NCI-H1092 (cell line): ENCODE results near the gene USP46.

Experiments used
- DNase-seq: peaks from one replicate; lab custom pipeline; 2025; lab: John Stamatoyannopoulos, UW

USP46 gene

GRCh38 chr4:52659001-52659721 is at the start of gene USP46:
TSS of gene USP46 (minus strand) at chr4:52659301. CDS start at chr4:52659150, 151 bp downstream.
- DNase-seq, result peak; percentile 54

GRCh38 chr4:52704661-52705060 is 45.6 kb upstream of the USP46 start:
- no peak for DNase-seq

- no peak for DNase-seq
Observed at GRCh38 chr4:52704133-52704532, 45.0 kb upstream of the USP46 start.

GRCh38 chr4:52701207-52701606 is 42.1 kb upstream of the USP46 start:
- DNase-seq, result no peak

- no peak for DNase-seq
Observed at GRCh38 chr4:52694936-52695335, 35.8 kb upstream of the USP46 start.

GRCh38 chr4:52693492-52693891 is 34.4 kb upstream of the USP46 start:
- no peak for DNase-seq

GRCh38 chr4:52689096-52689495 is 30.0 kb upstream of the USP46 start:
- no peak for DNase-seq

GRCh38 chr4:52687696-52688095 is 28.6 kb upstream of the USP46 start:
- DNase-seq, result no peak

- no peak for DNase-seq
Observed at GRCh38 chr4:52685316-52685715, 26.2 kb upstream of the USP46 start.

GRCh38 chr4:52684896-52685295 is 25.8 kb upstream of the USP46 start:
- no peak for DNase-seq

- no peak for DNase-seq
Observed at GRCh38 chr4:52680381-52680780, 21.3 kb upstream of the USP46 start.

- DNase-seq, result no peak
Observed at GRCh38 chr4:52676536-52676935, 17.4 kb upstream of the USP46 start.

- DNase-seq, result no peak
Observed at GRCh38 chr4:52675111-52675510, 16.0 kb upstream of the USP46 start.

- no peak for DNase-seq
Observed at GRCh38 chr4:52670739-52671138, 11.6 kb upstream of the USP46 start.

GRCh38 chr4:52670121-52670520 is 11.0 kb upstream of the USP46 start:
- no peak for DNase-seq

GRCh38 chr4:52665592-52665991 is 6.5 kb upstream of the USP46 start:
- DNase-seq, result no peak

GRCh38 chr4:52664479-52664878 is 5.4 kb upstream of the USP46 start:
- DNase-seq, result no peak

- DNase-seq, result no peak
Observed at GRCh38 chr4:52661966-52662690, 3.0 kb upstream of the USP46 start.

- DNase-seq, result no peak
Observed at GRCh38 chr4:52660643-52661042, 1.5 kb upstream of the USP46 start.

- DNase-seq, result no peak
Observed at GRCh38 chr4:52659722-52660261, 691 bp upstream of the USP46 start.

GRCh38 chr4:52658641-52659000 is 480 bp downstream of the USP46 start:
- DNase-seq, result no peak

GRCh38 chr4:52657618-52658501 is 1.2 kb downstream of the USP46 start:
- no peak for DNase-seq

GRCh38 chr4:52657292-52657617 is 1.8 kb downstream of the USP46 start:
- no peak for DNase-seq
